GM12891 (cell line): ENCODE results near the gene WRNIP1.

Source experiments
- DNase-seq: peaks from one replicate; pipeline ENCODE4 v3.0.0; 2011; ENCODE audit warnings: low spot score; ENCODE audit not compliant: insufficient read length
- FAIRE-seq: peaks from 2 replicates; lab custom pipeline; 2011; peaks lifted over from hg19 to GRCh38; lab: Jason Lieb, UNC
- PAX5 ChIP-seq: IDR thresholded peaks from 2 replicates; pipeline ENCODE4 v1.6.1; 2011; ENCODE audit warnings: low read length, moderate library complexity, mild to moderate bottlenecking; ENCODE audit not compliant: insufficient read depth, severe bottlenecking
- POLR2A ChIP-seq: IDR thresholded peaks from 2 replicates; pipeline ENCODE4 v1.6.1; 2011; ENCODE audit warnings: low read depth, low read length, control low read depth
- POLR2AphosphoS5 ChIP-seq: IDR thresholded peaks from 2 replicates; pipeline ENCODE4 v1.6.1; 2011; ENCODE audit warnings: low read depth, low read length, control low read depth
- POU2F2 ChIP-seq: IDR thresholded peaks from 2 replicates; pipeline ENCODE4 v1.6.1; 2011; ENCODE audit warnings: low read depth, mild to moderate bottlenecking, control low read depth, low read length, moderate library complexity
- SPI1 ChIP-seq: IDR thresholded peaks from 2 replicates; pipeline ENCODE4 v1.6.1; 2011; ENCODE audit warnings: low read depth, low read length, control low read depth
- TAF1 ChIP-seq: IDR thresholded peaks from 2 replicates; pipeline ENCODE4 v1.6.1; 2011; ENCODE audit warnings: low read depth, low read length, control low read depth

Gene WRNIP1

DNA sequence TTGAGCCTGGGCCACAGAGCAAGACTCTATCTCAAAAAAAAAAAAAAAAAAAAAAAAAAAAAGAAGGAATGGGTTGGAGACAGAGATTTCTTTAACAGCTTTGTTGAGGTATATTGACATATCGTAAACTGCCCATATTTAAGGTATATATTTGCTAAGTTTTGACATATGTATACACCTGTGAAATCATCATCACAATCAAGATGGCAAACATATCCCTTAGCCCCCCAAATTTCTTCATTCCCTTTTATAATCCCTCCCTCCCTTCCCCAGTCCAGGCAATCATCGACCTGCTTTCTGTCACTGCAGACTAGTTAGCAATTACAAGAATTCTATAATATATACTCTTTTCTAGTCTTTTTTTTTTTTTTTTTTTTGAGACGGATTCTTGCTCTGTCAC lies 47.5 kb downstream of the WRNIP1 start:
- FAIRE-seq, result no peak
- DNase-seq, result no peak
- no peak for TF ChIP-seq POU2F2

DNA sequence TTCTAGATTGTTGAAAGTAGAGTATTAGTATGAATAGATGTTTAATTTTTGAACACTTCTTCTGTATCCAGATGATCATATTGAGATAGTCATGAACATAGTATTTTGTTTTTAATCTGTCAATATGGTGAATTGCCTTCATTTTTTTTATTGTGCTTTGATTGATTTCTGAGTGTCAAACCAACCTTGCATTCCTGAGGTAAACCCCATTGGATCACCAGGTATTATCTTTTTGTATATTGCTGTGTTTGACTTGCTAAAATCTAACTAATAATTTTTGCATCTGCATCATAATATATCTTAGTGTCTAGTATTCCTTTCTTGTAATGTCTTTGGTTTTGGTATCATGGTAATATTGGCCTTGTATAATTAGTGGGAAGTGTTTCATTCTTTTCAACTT lies 51.0 kb downstream of the WRNIP1 start:
- FAIRE-seq (no peak), DNase-seq (no peak)
- no peak for TF ChIP-seq PAX5
- no peak for TF ChIP-seq POLR2A
- no peak for TF ChIP-seq TAF1
- no peak for TF ChIP-seq POLR2AphosphoS5
- no peak for TF ChIP-seq SPI1
- TF ChIP-seq POU2F2, result no peak

DNA sequence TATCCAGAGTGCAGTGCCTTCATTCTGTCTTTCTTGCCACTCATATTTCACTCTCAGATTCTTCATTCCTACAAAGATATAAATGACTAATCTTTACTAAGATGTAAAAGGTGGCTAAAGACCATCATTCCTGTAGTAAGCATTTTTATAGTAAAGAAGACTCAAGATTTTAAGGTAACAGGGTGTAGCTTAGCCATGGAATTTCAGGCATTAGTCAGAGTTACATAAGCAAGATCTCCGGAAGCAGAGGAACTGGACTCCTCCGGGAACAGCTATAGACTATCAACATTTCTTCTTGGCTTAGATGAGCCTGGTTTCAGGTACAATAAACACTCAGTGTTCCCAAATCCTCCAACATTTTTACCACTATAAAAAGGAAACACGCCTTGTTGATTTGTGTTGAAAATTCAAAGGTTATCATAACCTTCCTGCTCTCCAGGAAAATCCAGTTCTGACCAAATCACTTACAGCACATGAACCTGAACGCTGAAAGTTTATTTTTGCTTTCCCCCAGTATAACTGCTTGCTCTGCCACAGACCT lies 52.8 kb downstream of the WRNIP1 start:
- TF ChIP-seq POLR2A (no peak), SPI1 (no peak), TAF1 (no peak), PAX5 (no peak), POU2F2 (no peak), POLR2AphosphoS5 (no peak)
- DNase-seq (no peak), FAIRE-seq (no peak)

DNA sequence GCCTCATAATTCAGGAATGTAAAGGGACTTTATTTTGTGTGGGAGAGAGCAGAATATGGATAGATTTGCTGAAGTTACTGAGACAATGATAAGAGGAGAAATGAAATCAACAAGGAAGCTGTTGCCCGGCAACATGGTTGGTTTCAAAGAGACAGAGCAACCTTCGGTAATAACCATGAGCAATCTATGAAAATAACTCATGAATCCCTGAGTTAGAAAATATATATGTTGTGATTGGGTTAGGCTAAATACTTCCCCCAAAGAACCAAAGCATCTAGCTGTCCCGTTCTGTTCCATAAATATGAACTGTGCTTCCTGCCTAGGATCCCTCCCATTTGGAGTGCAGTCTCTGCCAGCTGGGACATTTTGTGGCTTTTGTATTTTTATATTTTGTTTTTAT lies 53.4 kb downstream of the WRNIP1 start:
- TF ChIP-seq POLR2AphosphoS5 (no peak), SPI1 (no peak), POLR2A (no peak)
- DNase-seq, result no peak
- FAIRE-seq, result no peak

DNA sequence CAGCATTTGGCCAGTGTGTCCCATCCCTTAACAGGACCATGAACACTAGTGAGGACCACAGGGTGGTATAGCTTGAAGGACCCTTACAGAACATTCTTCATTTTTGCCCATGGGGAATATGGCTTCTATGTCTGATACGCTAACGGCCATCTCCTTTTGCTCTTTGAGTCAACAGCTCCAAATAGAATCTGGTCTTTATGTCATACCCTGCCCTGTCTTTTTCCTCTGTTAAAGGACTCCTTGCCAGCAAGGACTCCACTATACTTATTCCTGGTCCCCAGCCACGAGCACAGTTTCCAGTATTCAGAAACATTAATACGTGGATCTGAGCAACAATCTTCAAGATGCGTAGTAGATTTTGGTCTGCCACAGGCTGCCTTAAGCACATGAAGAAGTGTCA lies 53.9 kb downstream of the WRNIP1 start:
- DNase-seq (no peak), FAIRE-seq (no peak)
- TF ChIP-seq SPI1, result no peak
- TF ChIP-seq TAF1, result no peak
- TF ChIP-seq POLR2A, result no peak
- TF ChIP-seq PAX5, result no peak
- no peak for TF ChIP-seq POLR2AphosphoS5
- TF ChIP-seq POU2F2, result no peak

DNA sequence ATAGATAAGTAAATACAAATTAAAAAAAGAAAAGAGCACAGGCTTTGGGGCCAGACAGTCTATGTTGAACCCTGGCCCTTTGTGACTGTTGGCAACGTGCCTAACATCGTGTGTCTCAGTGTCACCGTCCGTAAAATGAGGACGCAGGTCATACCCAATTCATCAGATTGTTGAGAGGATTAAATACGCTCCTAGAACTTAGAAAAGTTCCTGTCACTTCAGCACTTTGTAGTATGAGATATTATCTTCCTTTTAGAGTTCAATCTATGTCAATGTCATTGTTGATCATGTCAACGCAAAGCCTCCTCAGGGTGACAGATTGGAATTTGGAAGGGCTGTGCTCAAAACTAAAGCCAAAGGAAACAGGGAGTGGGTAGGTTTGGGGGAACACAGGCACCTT lies 54.8 kb downstream of the WRNIP1 start:
- TF ChIP-seq PAX5 (no peak), POU2F2 (no peak), POLR2A (no peak), TAF1 (no peak), SPI1 (no peak), POLR2AphosphoS5 (no peak)
- no peak for FAIRE-seq

DNA sequence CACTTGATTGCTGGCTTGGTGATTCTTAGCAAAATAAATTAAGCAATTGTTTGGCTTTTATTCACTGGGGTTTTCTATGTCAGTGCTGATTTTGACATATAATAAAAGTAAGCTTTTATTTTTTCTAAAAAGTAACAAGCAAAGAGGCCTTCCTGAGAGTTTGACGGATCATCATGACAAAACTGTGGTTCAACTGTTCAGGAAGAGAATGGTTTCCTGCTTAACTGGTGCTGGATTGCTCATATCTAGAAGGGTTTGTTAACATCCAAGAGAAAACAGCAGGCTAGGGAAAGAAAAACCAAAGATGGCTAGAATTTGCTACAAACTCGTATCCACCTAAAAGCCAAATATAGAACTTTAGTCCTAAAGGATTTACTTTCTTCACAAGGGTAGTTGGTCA lies 55.2 kb downstream of the WRNIP1 start:
- no peak for TF ChIP-seq POU2F2
- TF ChIP-seq POLR2AphosphoS5, result no peak
- TF ChIP-seq POLR2A, result no peak
- no peak for TF ChIP-seq SPI1
- no peak for DNase-seq
- FAIRE-seq, result no peak

More for the DNA sequence above, 54.8 kb downstream of the WRNIP1 start:
- DNase-seq, result no peak

DNA sequence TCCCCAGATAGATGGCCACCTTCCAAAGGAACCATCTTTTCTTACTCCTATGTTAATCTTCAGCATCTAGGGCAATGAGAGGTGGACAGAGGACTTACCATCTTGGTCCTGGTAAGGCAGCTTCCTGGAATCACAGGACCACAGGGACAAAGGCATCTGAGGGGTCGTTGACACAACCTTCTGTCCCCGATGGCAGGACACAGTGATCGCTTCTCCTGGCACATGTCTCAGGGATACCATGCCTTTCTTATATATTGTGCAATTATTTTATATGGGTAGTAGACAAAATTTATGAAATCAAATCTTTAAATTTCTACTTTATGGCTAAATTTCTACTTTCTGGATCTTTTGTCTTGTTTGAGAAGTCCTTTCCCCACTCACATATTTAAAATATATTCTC lies 56.4 kb downstream of the WRNIP1 start:
- DNase-seq, result no peak
- no peak for FAIRE-seq
- no peak for TF ChIP-seq PAX5
- no peak for TF ChIP-seq TAF1
- TF ChIP-seq SPI1, result no peak
- TF ChIP-seq POU2F2, result no peak
- TF ChIP-seq POLR2A, result no peak
- TF ChIP-seq POLR2AphosphoS5, result no peak

DNA sequence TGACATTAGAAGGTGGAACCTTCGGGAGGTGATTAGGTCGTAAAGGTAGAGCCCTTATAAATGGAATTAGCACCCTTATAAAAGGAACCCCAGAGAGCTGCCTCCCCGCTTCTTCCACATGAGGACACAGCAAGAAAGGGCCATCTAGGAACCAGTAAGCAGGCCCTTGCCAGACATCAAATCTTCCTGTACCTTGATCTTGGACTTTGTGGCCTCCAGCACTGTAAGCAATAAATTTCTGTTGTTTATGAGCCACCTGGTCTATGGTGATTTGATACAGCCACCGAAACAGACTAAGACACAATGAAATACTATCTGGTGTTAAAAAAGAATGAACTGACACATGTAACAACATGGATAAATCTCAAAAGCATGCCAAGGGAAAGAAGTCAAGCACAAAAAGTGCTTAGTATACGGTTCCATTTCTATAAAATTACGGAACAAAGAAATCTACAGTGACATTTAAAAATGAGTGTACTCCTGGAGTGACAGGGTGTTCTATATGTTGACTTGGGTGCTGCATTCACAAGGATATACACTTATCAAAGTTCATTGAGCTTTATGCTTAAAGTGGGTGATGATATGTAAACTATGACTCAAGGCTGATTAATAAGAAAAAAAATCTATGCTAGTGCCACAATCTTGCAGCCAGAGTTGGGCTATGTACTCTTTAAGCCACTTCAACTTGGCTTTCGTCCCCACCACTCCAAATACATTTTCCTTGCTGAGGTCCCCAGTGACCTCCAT lies 58.1 kb downstream of the WRNIP1 start:
- FAIRE-seq, result no peak
- no peak for TF ChIP-seq SPI1
- no peak for TF ChIP-seq POU2F2
- no peak for TF ChIP-seq POLR2A
- no peak for TF ChIP-seq TAF1
- TF ChIP-seq PAX5, result no peak
- TF ChIP-seq POLR2AphosphoS5, result no peak

DNA sequence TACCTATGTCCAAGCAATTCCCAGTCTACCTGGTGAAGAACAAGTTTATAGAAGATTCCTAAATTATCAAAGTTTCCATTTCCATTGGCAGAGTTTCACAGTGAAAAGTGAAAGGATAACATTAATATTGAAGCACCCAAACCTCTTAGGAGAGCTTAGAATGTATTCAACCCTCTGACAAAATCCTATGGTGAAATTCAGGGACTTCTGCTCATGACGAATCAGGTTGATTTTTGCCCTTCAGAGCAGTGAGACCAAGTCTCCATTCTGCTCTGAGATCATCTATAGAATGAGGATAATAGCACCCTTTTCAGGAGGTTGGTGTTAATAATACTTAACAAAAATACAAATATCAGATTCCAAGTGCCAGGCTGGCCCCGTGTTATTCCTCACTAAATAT lies 60.9 kb downstream of the WRNIP1 start:
- FAIRE-seq (no peak), DNase-seq (no peak)
- TF ChIP-seq SPI1 (no peak), POU2F2 (no peak), POLR2AphosphoS5 (no peak), PAX5 (no peak), TAF1 (no peak), POLR2A (no peak)

More for the DNA sequence above, 58.1 kb downstream of the WRNIP1 start:
- no peak for DNase-seq
